Ascending aorta (tissue), 2 donors: Measurements from ENCODE around the gene PIGBOS1. TPM values are rescaled to one million over a fixed set of nuclear protein-coding genes. Genes with fewer than 3 reads are reported as not detected.

Source experiments
- DNase-seq, 2 donors: peaks; one replicate each; pipeline ENCODE4 v3.0.0-alpha.2; 2019; ENCODE audit warnings: low spot score in 2 of 2
- H3K27ac ChIP-seq, 2 donors: fragments of 200-600 bp; sonication (generic); one replicate each; pipeline ENCODE4 v1.5.1; 2016 to 2017; ENCODE audit warnings: mild to moderate bottlenecking in 1 of 2
- H3K27me3 ChIP-seq: fragments of 200-600 bp; sonication (generic); one replicate; pipeline ENCODE4 v1.5.1; 2017
- H3K36me3 ChIP-seq, 2 donors: fragments of 200-600 bp; sonication (generic); one replicate each; pipeline ENCODE4 v1.5.1; 2016
- H3K4me1 ChIP-seq, 2 donors: fragments of 200-600 bp; sonication (generic); one replicate each; pipeline ENCODE4 v1.5.1; 2016 to 2017; ENCODE audit warnings: mild to moderate bottlenecking in 1 of 2
- H3K4me3 ChIP-seq, 2 donors: fragments of 200-600 bp; sonication (generic); one replicate each; pipeline ENCODE4 v1.5.1; 2016 to 2017; ENCODE audit warnings: mild to moderate bottlenecking in 1 of 2
- H3K9me3 ChIP-seq, 2 donors: fragments of 200-600 bp; sonication (generic); one replicate each; pipeline ENCODE4 v1.5.1; 2016
- intact Hi-C: fragments of 100-400 bp; cut with DNase I; formaldehyde crosslinking; loops from one replicate; pipeline ENCODE4 v1.15.1; 2023
- total RNA-seq: library from RNA; depleted of rRNA; stranded (reverse); fragments of >200 nt; gene quantifications from one replicate; pipeline ENCODE4 v1.1.0, GENCODE V29; 2016
- TF ChIP-seq, protein P1 (sequence below), 3 experiments: fragments of 200-600 bp in 2 of 3; fragments of 450-650 bp in 1 of 3; sonication (generic) in 2 of 3; IDR thresholded peaks; one replicate each; pipeline ENCODE4 v1.5.1; 2016 to 2019; ENCODE audit warnings: antibody characterized with exemption in 3 of 3, mild to moderate bottlenecking in 1 of 3, moderate library complexity in 1 of 3

The PIGBOS1 gene
- total RNA-seq, 1 donor from 2014 or later = 4.7 TPM

DNA sequence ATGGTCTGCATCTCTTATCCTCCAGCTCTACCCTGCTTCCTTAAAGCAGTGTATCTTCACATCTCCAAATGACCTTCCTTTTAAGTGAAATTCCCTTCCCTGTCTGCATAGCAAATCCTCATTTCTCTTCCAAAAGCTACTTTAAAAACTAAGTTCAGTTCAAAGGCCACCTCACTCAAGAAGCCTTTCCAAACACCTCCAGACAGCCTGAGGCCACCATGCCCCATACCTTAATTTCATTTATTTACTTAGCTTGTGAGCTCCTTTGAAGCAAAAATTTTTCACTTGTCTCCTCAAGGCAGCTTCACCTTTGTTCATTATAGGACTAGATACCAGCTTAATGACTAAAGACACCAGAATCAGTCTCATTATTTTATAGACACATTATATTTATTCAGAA, 39.5 kb upstream of the PIGBOS1 start:
- no peaks in the 10 kb centered on the region for H3K4me1 ChIP-seq
- no peaks in the 10 kb centered on the region for H3K27me3 ChIP-seq
- peaks cover 9 to 20% of the 10 kb centered on the region in 2 donors for H3K36me3 ChIP-seq
- no peaks in the 10 kb centered on the region for H3K9me3 ChIP-seq
- DNase-seq = no peak
- no peak overlapping the region for H3K27ac ChIP-seq
- intact Hi-C loops = no loop called here
- TF ChIP-seq, protein P1, sequence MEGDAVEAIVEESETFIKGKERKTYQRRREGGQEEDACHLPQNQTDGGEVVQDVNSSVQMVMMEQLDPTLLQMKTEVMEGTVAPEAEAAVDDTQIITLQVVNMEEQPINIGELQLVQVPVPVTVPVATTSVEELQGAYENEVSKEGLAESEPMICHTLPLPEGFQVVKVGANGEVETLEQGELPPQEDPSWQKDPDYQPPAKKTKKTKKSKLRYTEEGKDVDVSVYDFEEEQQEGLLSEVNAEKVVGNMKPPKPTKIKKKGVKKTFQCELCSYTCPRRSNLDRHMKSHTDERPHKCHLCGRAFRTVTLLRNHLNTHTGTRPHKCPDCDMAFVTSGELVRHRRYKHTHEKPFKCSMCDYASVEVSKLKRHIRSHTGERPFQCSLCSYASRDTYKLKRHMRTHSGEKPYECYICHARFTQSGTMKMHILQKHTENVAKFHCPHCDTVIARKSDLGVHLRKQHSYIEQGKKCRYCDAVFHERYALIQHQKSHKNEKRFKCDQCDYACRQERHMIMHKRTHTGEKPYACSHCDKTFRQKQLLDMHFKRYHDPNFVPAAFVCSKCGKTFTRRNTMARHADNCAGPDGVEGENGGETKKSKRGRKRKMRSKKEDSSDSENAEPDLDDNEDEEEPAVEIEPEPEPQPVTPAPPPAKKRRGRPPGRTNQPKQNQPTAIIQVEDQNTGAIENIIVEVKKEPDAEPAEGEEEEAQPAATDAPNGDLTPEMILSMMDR (IDR thresholded peaks at IDR 0.05) = no peak
- no peak overlapping the region for H3K4me3 ChIP-seq

DNA sequence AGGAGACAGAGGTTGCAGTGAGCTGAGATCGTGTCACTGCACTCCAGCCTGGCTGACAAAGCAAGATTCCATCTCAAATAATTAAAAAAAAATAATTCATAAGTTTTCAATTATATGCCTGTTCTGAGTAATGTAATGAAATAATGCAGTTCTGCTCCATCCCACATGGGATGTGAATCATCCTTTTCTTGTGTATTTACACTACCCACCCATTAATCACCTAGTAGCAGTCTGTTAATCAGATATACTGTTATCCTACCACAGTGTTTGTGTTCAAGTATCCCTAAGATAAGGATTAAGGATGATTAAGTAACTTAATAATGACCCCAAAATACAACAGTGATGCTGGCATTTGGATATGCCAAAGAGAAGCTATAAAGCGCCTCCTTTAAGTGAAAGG, 38.9 kb upstream of the PIGBOS1 start:
- TF ChIP-seq, protein P1 (IDR thresholded peaks at IDR 0.05) = no peak
- peaks cover 4 to 13% of the 10 kb centered on the region in 2 donors for H3K36me3 ChIP-seq
- intact Hi-C loops = no loop called here

DNA sequence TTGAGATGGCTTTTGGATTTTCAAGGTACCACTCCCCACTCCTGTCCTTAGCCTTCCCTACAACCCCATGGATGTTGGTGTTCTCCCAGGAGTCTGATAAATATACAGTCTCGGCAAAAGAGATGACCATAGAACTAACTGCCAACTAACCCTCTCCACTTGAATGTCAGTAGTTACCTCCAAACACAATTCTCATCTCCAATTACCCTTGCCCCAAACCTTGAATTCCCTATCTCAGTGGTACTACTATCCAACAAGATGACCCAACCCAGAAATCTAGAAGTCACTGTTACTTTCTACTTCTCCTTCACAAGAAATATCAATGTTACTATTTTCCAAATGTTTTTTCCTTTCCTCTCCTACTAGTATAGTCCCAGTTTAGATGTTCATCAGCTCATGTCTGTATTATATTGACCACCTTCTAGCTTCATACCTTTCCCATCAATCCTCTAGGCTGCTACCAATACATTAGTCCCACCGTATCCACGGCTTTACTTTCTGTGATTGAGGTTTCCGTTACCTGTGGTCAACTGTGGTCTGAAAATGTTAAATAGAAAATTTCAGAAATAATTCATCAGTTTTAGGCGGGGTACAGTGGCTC, 38.2 kb upstream of the PIGBOS1 start:
- Histone ChIP-seq H3K27ac (no peak overlapping the region), H3K36me3 (peaks cover 0 to 11% of the 10 kb centered on the region in 2 donors), H3K4me1 (no peaks in the 10 kb centered on the region), H3K9me3 (no peaks in the 10 kb centered on the region), H3K4me3 (no peak overlapping the region), H3K27me3 (no peaks in the 10 kb centered on the region)
- TF ChIP-seq, protein P1 (IDR thresholded peaks at IDR 0.05) = no peak
- intact Hi-C loops = no loop called here
- no peak for DNase-seq

More for the DNA sequence above, 38.9 kb upstream of the PIGBOS1 start:
- H3K27me3 ChIP-seq = no peaks in the 10 kb centered on the region
- H3K9me3 ChIP-seq = no peaks in the 10 kb centered on the region
- DNase-seq = no peak
- no peak overlapping the region for H3K27ac ChIP-seq
- no peaks in the 10 kb centered on the region for H3K4me1 ChIP-seq
- no peak overlapping the region for H3K4me3 ChIP-seq

DNA sequence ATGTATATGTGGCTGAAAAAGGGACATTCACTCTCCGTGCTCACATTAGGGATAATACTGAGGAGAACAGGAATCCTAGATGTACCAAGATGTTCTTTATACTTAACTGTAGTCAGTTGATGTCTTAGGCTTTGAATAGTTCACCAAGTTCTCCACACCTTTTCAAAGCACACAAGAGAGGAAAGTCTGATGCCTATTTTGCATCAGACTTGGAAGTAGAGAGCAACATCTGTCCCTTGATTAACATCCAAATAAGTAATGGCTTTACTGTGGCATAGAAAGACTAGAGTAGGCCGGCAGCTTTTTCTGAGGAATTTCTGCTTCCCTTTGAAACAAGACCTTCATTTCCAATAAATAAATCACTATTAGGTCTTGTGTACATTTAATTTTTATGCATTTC, 34.1 kb upstream of the PIGBOS1 start:
- no peak for DNase-seq
- Histone ChIP-seq H3K9me3 (no peaks in the 10 kb centered on the region), H3K4me1 (no peaks in the 10 kb centered on the region), H3K27me3 (no peaks in the 10 kb centered on the region), H3K4me3 (no peak overlapping the region), H3K27ac (no peak overlapping the region), H3K36me3 (peaks cover 5 to 16% of the 10 kb centered on the region in 2 donors)
- intact Hi-C loops = no loop called here
- TF ChIP-seq, protein P1 (IDR thresholded peaks at IDR 0.05) = no peak

DNA sequence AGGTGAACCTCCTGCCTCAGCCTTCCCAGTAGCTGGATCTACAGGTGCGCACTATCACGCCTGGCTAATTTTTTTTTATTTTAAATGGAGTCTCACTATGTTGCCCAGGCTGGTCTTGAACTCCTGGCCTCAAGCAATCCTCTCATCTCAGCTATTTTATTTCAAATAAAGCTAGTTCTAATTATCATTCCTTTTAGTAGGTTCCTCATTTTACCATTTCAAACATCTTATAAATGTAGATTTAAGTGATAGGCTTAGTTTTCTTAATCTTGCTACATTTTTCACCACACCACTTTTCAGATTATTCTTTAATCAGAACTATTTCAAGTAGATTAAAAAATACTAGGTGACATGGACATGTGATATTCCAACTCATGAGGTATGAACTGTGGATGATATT, 30.4 kb upstream of the PIGBOS1 start:
- no peak overlapping the region for H3K4me3 ChIP-seq
- no peak overlapping the region for H3K27ac ChIP-seq
- intact Hi-C loops = no loop called here
- no peak for DNase-seq
- H3K9me3 ChIP-seq = no peaks in the 10 kb centered on the region
- no peaks in the 10 kb centered on the region for H3K27me3 ChIP-seq
- TF ChIP-seq, protein P1 (IDR thresholded peaks at IDR 0.05) = no peak
- H3K36me3 ChIP-seq = peaks cover 5% of the 10 kb centered on the region in 2 donors
- H3K4me1 ChIP-seq = peaks cover 1 to 2% of the 10 kb centered on the region in 2 donors
